ENCODE measurements around the gene SMURF2.

The SMURF2 gene

DNA sequence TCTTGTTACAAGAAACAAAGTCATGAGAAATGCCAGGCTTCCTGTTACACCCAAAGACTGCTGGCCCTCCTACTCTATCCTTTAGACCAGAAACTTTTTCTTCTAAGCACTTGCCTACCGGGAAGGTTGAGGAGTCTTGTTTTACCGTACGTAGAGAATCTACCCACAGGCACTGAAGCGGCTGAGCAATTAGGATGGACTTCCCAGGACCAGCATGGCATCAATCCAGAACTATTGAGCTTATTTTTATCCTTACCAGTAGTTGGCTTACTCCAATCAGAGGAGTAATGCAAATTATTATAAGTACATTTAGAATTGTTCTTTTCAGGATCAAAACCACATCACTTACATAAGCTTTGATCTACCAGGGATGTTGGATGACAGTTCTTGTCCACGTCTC lies 129.7 kb downstream of the SMURF2 start:
- no peak for DNase-seq (ENCODE audit: low spot score)
- Histone ChIP-seq H3K36me3 (ENCODE audit: low read depth) (peaks cover 97% of the 10 kb centered on the region), H3K27ac (ENCODE audit: poor library complexity, severe bottlenecking) (no peak overlapping the region), H3K4me1 (ENCODE audit: insufficient read depth, poor library complexity, severe bottlenecking) (no peaks in the 10 kb centered on the region), H3K27me3 (ENCODE audit: insufficient read depth, poor library complexity, severe bottlenecking) (no peaks in the 10 kb centered on the region), H3K4me3 (ENCODE audit: severe bottlenecking) (no peak overlapping the region), H3K9me3 (ENCODE audit: severe bottlenecking) (no peaks in the 10 kb centered on the region)
- no peak for ATAC-seq (ENCODE audit: low read depth)
- TF ChIP-seq, protein P1, sequence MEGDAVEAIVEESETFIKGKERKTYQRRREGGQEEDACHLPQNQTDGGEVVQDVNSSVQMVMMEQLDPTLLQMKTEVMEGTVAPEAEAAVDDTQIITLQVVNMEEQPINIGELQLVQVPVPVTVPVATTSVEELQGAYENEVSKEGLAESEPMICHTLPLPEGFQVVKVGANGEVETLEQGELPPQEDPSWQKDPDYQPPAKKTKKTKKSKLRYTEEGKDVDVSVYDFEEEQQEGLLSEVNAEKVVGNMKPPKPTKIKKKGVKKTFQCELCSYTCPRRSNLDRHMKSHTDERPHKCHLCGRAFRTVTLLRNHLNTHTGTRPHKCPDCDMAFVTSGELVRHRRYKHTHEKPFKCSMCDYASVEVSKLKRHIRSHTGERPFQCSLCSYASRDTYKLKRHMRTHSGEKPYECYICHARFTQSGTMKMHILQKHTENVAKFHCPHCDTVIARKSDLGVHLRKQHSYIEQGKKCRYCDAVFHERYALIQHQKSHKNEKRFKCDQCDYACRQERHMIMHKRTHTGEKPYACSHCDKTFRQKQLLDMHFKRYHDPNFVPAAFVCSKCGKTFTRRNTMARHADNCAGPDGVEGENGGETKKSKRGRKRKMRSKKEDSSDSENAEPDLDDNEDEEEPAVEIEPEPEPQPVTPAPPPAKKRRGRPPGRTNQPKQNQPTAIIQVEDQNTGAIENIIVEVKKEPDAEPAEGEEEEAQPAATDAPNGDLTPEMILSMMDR (IDR thresholded peaks at IDR 0.05; ENCODE audit: poor library complexity, severe bottlenecking): no peak

DNA sequence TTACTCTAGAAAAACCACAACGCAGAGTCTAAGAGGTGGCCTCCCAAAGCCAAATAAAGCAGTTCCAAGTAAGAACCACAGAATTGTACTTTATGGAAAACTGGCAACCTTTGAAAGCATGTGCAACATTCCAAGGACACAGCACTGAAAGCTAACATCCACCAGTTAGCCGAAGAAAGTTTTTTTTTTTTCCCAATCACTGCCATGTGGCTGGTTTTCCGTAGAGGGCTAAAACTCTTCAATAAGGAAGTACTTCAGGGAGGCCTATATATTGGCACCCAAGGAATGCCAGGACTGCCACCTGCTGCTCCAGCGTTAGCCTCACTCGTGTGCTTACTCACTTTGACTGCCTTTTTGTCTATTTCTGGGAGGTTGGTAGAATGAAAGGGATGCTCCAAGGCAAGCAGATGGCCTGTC lies 130.1 kb downstream of the SMURF2 start:
- DNase-seq (ENCODE audit: low spot score) (no peak), ATAC-seq (ENCODE audit: low read depth) (no peak; the same call in 2 of the 3 replicates)
- Histone ChIP-seq H3K27ac (ENCODE audit: poor library complexity, severe bottlenecking) (no peak overlapping the region), H3K4me3 (ENCODE audit: severe bottlenecking) (no peak overlapping the region), H3K36me3 (ENCODE audit: low read depth) (peaks cover 97% of the 10 kb centered on the region), H3K4me1 (ENCODE audit: insufficient read depth, poor library complexity, severe bottlenecking) (no peaks in the 10 kb centered on the region), H3K27me3 (ENCODE audit: insufficient read depth, poor library complexity, severe bottlenecking) (no peaks in the 10 kb centered on the region), H3K9me3 (ENCODE audit: severe bottlenecking) (no peaks in the 10 kb centered on the region)
- TF ChIP-seq, protein P1 (IDR thresholded peaks at IDR 0.05; ENCODE audit: poor library complexity, severe bottlenecking): no peak

DNA sequence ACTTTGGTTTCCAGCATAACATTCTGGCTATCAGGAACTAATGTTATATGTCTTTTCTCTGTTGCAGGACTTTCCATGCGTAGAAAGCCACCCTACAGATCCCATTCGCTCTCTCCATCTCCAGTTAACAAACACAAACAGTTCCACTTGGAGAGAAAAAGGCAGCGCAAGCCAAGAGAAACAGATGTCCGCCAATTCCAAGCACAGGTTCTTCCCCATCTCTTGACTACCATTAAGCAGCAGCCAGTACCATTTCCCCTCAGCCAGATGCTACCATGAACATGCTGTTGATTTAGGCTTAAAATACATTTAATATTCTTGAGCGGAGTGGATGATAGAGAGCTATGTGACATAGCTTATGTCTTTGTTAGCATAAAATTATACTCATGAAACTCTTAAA lies 132.9 kb downstream of the SMURF2 start:
- ATAC-seq (ENCODE audit: low read depth) (no peak), DNase-seq (ENCODE audit: low spot score) (no peak)
- TF ChIP-seq, protein P1 (IDR thresholded peaks at IDR 0.05; ENCODE audit: poor library complexity, severe bottlenecking): no peak
- Histone ChIP-seq H3K27me3 (ENCODE audit: insufficient read depth, poor library complexity, severe bottlenecking) (no peaks in the 10 kb centered on the region), H3K36me3 (ENCODE audit: low read depth) (peaks cover 98% of the 10 kb centered on the region), H3K4me3 (ENCODE audit: severe bottlenecking) (no peak overlapping the region), H3K4me1 (ENCODE audit: insufficient read depth, poor library complexity, severe bottlenecking) (no peaks in the 10 kb centered on the region), H3K9me3 (ENCODE audit: severe bottlenecking) (no peaks in the 10 kb centered on the region), H3K27ac (ENCODE audit: poor library complexity, severe bottlenecking) (no peak overlapping the region)

DNA sequence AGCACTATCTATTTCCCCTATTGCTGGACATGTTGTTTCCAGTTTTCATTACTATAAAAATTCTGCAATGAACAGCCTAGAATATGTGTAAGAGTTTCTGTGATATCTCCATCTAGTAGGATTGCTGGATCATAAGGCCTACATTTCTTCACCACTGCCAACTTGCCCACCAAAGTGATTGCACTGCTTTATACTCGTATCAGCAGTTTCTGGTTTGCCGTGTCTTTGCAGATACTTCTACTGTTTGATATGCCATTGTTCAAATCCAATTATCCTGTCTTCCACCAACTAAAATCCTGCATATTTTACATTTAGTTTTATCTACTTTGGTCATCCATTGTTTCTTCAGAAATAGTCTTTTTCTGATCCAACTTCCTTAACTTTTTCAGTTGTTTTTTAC lies 134.2 kb downstream of the SMURF2 start:
- no peak for DNase-seq (ENCODE audit: low spot score)
- no peaks in the 10 kb centered on the region for H3K27me3 ChIP-seq (ENCODE audit: insufficient read depth, poor library complexity, severe bottlenecking)
- no peak for ATAC-seq (ENCODE audit: low read depth)
- H3K36me3 ChIP-seq (ENCODE audit: low read depth): peaks cover 100% of the 10 kb centered on the region
- H3K27ac ChIP-seq (ENCODE audit: poor library complexity, severe bottlenecking): no peak overlapping the region
- TF ChIP-seq, protein P1 (IDR thresholded peaks at IDR 0.05; ENCODE audit: poor library complexity, severe bottlenecking): no peak
- no peaks in the 10 kb centered on the region for H3K4me1 ChIP-seq (ENCODE audit: insufficient read depth, poor library complexity, severe bottlenecking)
- no peak overlapping the region for H3K4me3 ChIP-seq (ENCODE audit: severe bottlenecking)
- no peaks in the 10 kb centered on the region for H3K9me3 ChIP-seq (ENCODE audit: severe bottlenecking)

DNA sequence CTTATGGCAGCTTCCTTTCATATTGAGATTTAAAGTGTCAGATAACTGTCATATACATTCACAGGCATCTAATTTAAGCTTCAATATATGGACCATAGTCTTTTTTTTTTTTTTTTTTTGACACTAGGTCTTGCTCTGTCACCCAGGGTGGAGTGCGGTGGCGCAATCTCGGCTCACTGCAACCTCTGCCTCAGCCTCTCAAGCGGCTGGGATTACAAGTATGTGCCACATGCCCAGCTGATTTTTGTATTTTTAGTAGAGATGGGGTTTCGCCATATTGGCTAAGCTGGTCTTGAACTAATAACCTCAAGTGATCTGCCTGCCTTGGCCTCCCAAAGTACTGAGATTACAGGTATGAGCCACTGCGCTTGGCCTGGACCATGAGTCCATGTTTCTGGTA lies 141.7 kb downstream of the SMURF2 start:
- TF ChIP-seq, protein P1 (IDR thresholded peaks at IDR 0.05; ENCODE audit: poor library complexity, severe bottlenecking): no peak
- no peak for ATAC-seq (ENCODE audit: low read depth)

More for the DNA sequence above, 141.7 kb downstream of the SMURF2 start:
- no peak for DNase-seq (ENCODE audit: low spot score)
- Histone ChIP-seq H3K4me1 (ENCODE audit: insufficient read depth, poor library complexity, severe bottlenecking) (no peaks in the 10 kb centered on the region), H3K27me3 (ENCODE audit: insufficient read depth, poor library complexity, severe bottlenecking) (no peaks in the 10 kb centered on the region), H3K4me3 (ENCODE audit: severe bottlenecking) (no peak overlapping the region), H3K36me3 (ENCODE audit: low read depth) (peaks cover 100% of the 10 kb centered on the region), H3K27ac (ENCODE audit: poor library complexity, severe bottlenecking) (no peak overlapping the region), H3K9me3 (ENCODE audit: severe bottlenecking) (no peaks in the 10 kb centered on the region)

Data from RWPE2 (cell line).